GDM1 (cell line): ENCODE data around the gene CNTNAP1.
"Not testable (repeated sequence)": the region's sequence is repeated elsewhere in the genome, so short reads cannot be mapped to it uniquely, and the experiment has no call there.

Experiments
- DNase-seq: peaks from one replicate; lab custom pipeline; 2025; lab: John Stamatoyannopoulos, UW

The CNTNAP1 gene

GRCh38 chr17:42740699-42741098, 58.4 kb downstream of the CNTNAP1 start:
- DNase-seq = no peak

- not testable (repeated sequence) for DNase-seq
Measured at GRCh38 chr17:42742916-42743315, 60.6 kb downstream of the CNTNAP1 start.

GRCh38 chr17:42743595-42744282, 61.4 kb downstream of the CNTNAP1 start:
- DNase-seq = no peak

- DNase-seq = peak; percentile 67
Measured at GRCh38 chr17:42744283-42744805, 62.0 kb downstream of the CNTNAP1 start.

GRCh38 chr17:42744806-42745617, 62.7 kb downstream of the CNTNAP1 start, which contains the start of gene EZH1:
TSS of gene EZH1 (minus strand) at chr17:42745040. CDS start at chr17:42728941, 16,099 bp downstream.
- peak; percentile 93 for DNase-seq

- no peak for DNase-seq
Measured at GRCh38 chr17:42748202-42748907, 66.0 kb downstream of the CNTNAP1 start.

- DNase-seq = no peak
Measured at GRCh38 chr17:42748908-42749798, 66.8 kb downstream of the CNTNAP1 start.
